DND-41 (cell line): Measurements from ENCODE around the gene MMP10.

ENCODE experiments used
- ATAC-seq: fragments of 200-7000 bp; cut with Tn5 transposase; 3 replicates; pipeline ENCODE4 v1.9.1; 2021; ENCODE audit warnings: low read depth; ENCODE audit not compliant: insufficient read depth
- DNase-seq: peaks from one replicate; pipeline ENCODE4 v3.0.0-alpha.2; 2020
- H2AFZ ChIP-seq: 2 replicates; pipeline ENCODE4 v1.6.0; 2012; ENCODE audit warnings: low read depth, low read length
- H3K27ac ChIP-seq: 2 replicates; pipeline ENCODE4 v1.5.1; 2012; ENCODE audit warnings: low read length, inconsistent platforms
- H3K27me3 ChIP-seq: fragments of 200-600 bp; sonication (generic); 2 replicates; pipeline ENCODE4 v1.6.0; 2012; ENCODE audit warnings: low read length, mild to moderate bottlenecking, inconsistent platforms; ENCODE audit not compliant: insufficient read depth, poor library complexity
- H3K36me3 ChIP-seq: 2 replicates; pipeline ENCODE4 v1.5.1; 2012; ENCODE audit warnings: low read length, inconsistent platforms; ENCODE audit not compliant: insufficient read depth
- H3K4me1 ChIP-seq: 2 replicates; pipeline ENCODE4 v1.5.1; 2012; ENCODE audit warnings: mild to moderate bottlenecking, low read length; ENCODE audit not compliant: insufficient read depth
- H3K4me2 ChIP-seq: 2 replicates; pipeline ENCODE4 v1.6.0; 2012; ENCODE audit warnings: mild to moderate bottlenecking, moderate library complexity, low read length, inconsistent platforms; ENCODE audit not compliant: insufficient read depth
- H3K4me3 ChIP-seq, 2 experiments: fragments of 200-600 bp in 1 of 2; shearing (Covaris generic) in 1 of 2; 2 replicates each; pipeline ENCODE4 v1.5.1; 2012 to 2016; ENCODE audit warnings: inconsistent platforms in 2 of 2, low read length in 2 of 2, mild to moderate bottlenecking in 2 of 2, low read depth in 1 of 2, moderate library complexity in 1 of 2
- H3K79me2 ChIP-seq: 2 replicates; pipeline ENCODE4 v1.6.0; 2012; ENCODE audit warnings: low read length, inconsistent platforms; ENCODE audit not compliant: insufficient read depth
- H3K9ac ChIP-seq: 2 replicates; pipeline ENCODE4 v1.6.0; 2012; ENCODE audit warnings: low read depth, mild to moderate bottlenecking, inconsistent platforms, low read length, moderate library complexity
- H3K9me3 ChIP-seq: 2 replicates; pipeline ENCODE4 v1.5.1; 2012; ENCODE audit warnings: low read length, moderate library complexity, mild to moderate bottlenecking, inconsistent platforms; ENCODE audit not compliant: insufficient read depth, severe bottlenecking
- H4K20me1 ChIP-seq: 2 replicates; pipeline ENCODE4 v1.6.0; 2012; ENCODE audit warnings: low read length; ENCODE audit not compliant: insufficient read depth
- CTCF ChIP-seq: IDR thresholded peaks from 2 replicates; pipeline ENCODE4 v1.5.1; 2012; ENCODE audit warnings: borderline replicate concordance, low read length, moderate library complexity, mild to moderate bottlenecking; ENCODE audit not compliant: poor library complexity, severe bottlenecking; ENCODE audit errors: extremely low read depth
- EZH2 ChIP-seq: IDR thresholded peaks from 3 replicates; pipeline ENCODE4 v1.6.1; 2012; ENCODE audit warnings: borderline replicate concordance, low read depth, mild to moderate bottlenecking, moderate library complexity, low read length, inconsistent platforms; ENCODE audit not compliant: severe bottlenecking

Gene MMP10

DNA sequence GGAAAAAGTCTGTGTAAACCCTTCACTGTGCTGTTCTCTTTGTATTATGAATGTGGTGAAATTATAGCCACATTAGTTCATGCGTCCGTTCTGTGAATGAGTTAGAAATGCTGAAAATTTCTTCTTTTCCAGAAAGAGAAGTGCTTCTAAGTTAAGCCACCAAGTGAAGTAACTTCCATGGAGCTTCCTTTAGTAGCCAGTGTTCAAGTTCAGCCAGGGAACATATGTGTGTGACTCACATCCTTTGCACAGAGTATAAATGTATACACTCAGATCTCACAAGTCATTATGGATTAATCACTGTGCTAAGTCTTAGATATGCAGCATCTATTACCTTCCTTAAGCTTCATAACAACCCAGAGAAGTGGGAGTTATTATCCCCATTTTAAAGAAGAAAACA is 52.5 kb downstream of the MMP10 start:
- Histone ChIP-seq H3K4me2 (no peak overlapping the region), H2AFZ (no peak overlapping the region), H3K9ac (no peak overlapping the region), H4K20me1 (no peaks in the 10 kb centered on the region), H3K36me3 (no peaks in the 10 kb centered on the region), H3K4me1 (no peaks in the 10 kb centered on the region), H3K27me3 (no peaks in the 10 kb centered on the region), H3K27ac (no peak overlapping the region), H3K79me2 (no peaks in the 10 kb centered on the region), H3K4me3 (no peak overlapping the region), H3K9me3 (no peaks in the 10 kb centered on the region)
- no peak for ATAC-seq
- no peak for TF ChIP-seq EZH2
- no peak for TF ChIP-seq CTCF
- DNase-seq, result no peak

DNA sequence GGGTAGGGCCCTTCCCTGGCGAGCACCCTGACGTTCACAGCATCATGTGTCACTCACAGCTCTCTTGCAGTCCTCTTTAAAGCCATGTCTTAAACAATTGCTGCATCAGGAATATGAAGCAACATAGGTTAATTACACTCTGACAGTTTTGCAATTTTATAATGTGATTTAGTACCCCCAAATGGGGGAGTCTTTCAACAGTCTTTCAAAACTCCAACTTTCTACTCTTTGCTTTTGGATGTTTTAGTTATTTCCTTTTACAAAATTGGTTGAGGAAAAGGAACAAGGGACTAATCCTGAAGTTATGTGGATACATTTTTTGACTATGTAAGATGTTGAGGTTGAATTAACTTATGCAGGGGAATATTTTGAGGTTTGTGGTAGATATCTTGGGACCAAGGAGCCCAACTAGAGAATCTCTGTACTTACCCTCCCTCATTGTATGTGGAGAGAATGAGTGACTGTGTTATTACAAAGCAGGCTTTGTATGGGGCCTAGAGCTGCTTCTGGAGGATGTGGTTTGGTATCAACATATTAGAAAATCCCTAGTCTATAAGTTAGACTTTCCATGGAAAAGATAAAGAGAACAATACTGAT is 55.4 kb downstream of the MMP10 start, which contains the start of gene MMP8:
Gene MMP8, minus strand, starts transcription at position 51 of the 597 bp plus-strand sequence. CDS start 99 bp downstream, outside the sequence.
- no peaks in the 10 kb centered on the region for H3K9me3 ChIP-seq
- DNase-seq (no peak), ATAC-seq (no peak)
- H2AFZ ChIP-seq, result no peak within 1 kb of the TSS
- H3K79me2 ChIP-seq, result no peaks in the 10 kb centered on the region
- no peaks in the 10 kb centered on the region for H3K36me3 ChIP-seq
- H4K20me1 ChIP-seq, result no peaks in the 10 kb centered on the region
- no peak within 1 kb of the TSS for H3K4me3 ChIP-seq
- no peak for TF ChIP-seq EZH2
- TF ChIP-seq CTCF, result no peak
- H3K4me1 ChIP-seq, result no peaks in the 10 kb centered on the region
- H3K4me2 ChIP-seq, result no peak within 1 kb of the TSS
- no peak within 1 kb of the TSS for H3K27ac ChIP-seq
- H3K9ac ChIP-seq, result no peak within 1 kb of the TSS
- no peaks in the 10 kb centered on the region for H3K27me3 ChIP-seq

- ATAC-seq, result no peak
- H3K4me3 ChIP-seq, result no peak overlapping the region
- no peak overlapping the region for H2AFZ ChIP-seq
- no peaks in the 10 kb centered on the region for H3K36me3 ChIP-seq
- no peak for DNase-seq
- no peaks in the 10 kb centered on the region for H3K79me2 ChIP-seq
- no peaks in the 10 kb centered on the region for H4K20me1 ChIP-seq
- no peaks in the 10 kb centered on the region for H3K4me1 ChIP-seq
- no peaks in the 10 kb centered on the region for H3K27me3 ChIP-seq
- TF ChIP-seq EZH2, result no peak
- TF ChIP-seq CTCF, result no peak
- no peak overlapping the region for H3K27ac ChIP-seq
- H3K9ac ChIP-seq, result no peak overlapping the region
- no peaks in the 10 kb centered on the region for H3K9me3 ChIP-seq
- no peak overlapping the region for H3K4me2 ChIP-seq
Measured at GRCh38 chr11:102722821-102723220, 57.6 kb downstream of the MMP10 start.
